Measurements from ENCODE around the gene PRAMEF33.
"Not testable (repeated sequence)": the region's sequence is repeated elsewhere in the genome, so short reads cannot be mapped to it uniquely, and the experiment has no call there.

PRAMEF33 gene

GRCh38 chr1:13303239-13303638, at the start of gene PRAMEF33:
PRAMEF33 (plus strand) TSS chr1:13303539; CDS start chr1:13305955, 2,416 bp downstream.
- DNase-seq (ENCODE audit: extremely low read depth in 1 of 2, low read depth in 1 of 2): not testable (repeated sequence)

- DNase-seq (ENCODE audit: extremely low read depth in 1 of 2, low read depth in 1 of 2): not testable (repeated sequence)
Observed at GRCh38 chr1:13253898-13254297, 49.4 kb upstream of the PRAMEF33 start, which contains the start of gene PRAMEF5. PRAMEF5 (plus strand) TSS chr1:13254198; CDS start chr1:13259269, 5,071 bp downstream.

GRCh38 chr1:13265124-13265523, 38.2 kb upstream of the PRAMEF33 start:
- not testable (repeated sequence) for DNase-seq (ENCODE audit: extremely low read depth in 1 of 2, low read depth in 1 of 2)

- not testable (repeated sequence) for DNase-seq (ENCODE audit: extremely low read depth in 1 of 2, low read depth in 1 of 2)
Observed at GRCh38 chr1:13277016-13277415, 26.3 kb upstream of the PRAMEF33 start.

GRCh38 chr1:13279617-13280016, 23.7 kb upstream of the PRAMEF33 start:
- not testable (repeated sequence) for DNase-seq (ENCODE audit: extremely low read depth in 1 of 2, low read depth in 1 of 2)

GRCh38 chr1:13285037-13285436, 18.3 kb upstream of the PRAMEF33 start, which contains the start of gene PRAMEF8:
PRAMEF8 (minus strand) TSS chr1:13285137; CDS start chr1:13284091, 1,046 bp downstream.
- not testable (repeated sequence) for DNase-seq (ENCODE audit: extremely low read depth in 1 of 2, low read depth in 1 of 2)

- not testable (repeated sequence) for DNase-seq (ENCODE audit: extremely low read depth in 1 of 2, low read depth in 1 of 2)
Observed at GRCh38 chr1:13289030-13289429, 14.3 kb upstream of the PRAMEF33 start.

GRCh38 chr1:13297216-13297931, 6.0 kb upstream of the PRAMEF33 start:
- not testable (repeated sequence) for DNase-seq (ENCODE audit: extremely low read depth in 1 of 2, low read depth in 1 of 2)

GRCh38 chr1:13298699-13299098, 4.6 kb upstream of the PRAMEF33 start:
- DNase-seq (ENCODE audit: extremely low read depth in 1 of 2, low read depth in 1 of 2): not testable (repeated sequence)

- DNase-seq (ENCODE audit: extremely low read depth in 1 of 2, low read depth in 1 of 2): not testable (repeated sequence)
Observed at GRCh38 chr1:13302197-13302596, 1.1 kb upstream of the PRAMEF33 start.

- not testable (repeated sequence) for DNase-seq (ENCODE audit: extremely low read depth in 1 of 2, low read depth in 1 of 2)
Observed at GRCh38 chr1:13315281-13315680, 11.9 kb downstream of the PRAMEF33 start, which contains the start of gene PRAMEF15. PRAMEF15 (plus strand) TSS chr1:13315581; CDS start chr1:13318408, 2,827 bp downstream.

- not testable (repeated sequence) for DNase-seq (ENCODE audit: extremely low read depth in 1 of 2, low read depth in 1 of 2)
Observed at GRCh38 chr1:13342496-13342895, 39.2 kb downstream of the PRAMEF33 start.

GRCh38 chr1:13347034-13347433, 43.7 kb downstream of the PRAMEF33 start, which contains the start of gene PRAMEF14:
PRAMEF14 (minus strand) TSS chr1:13347134; CDS start chr1:13345314, 1,820 bp downstream.
- DNase-seq (ENCODE audit: extremely low read depth in 1 of 2, low read depth in 1 of 2): not testable (repeated sequence)

GRCh38 chr1:13353476-13353875, 50.1 kb downstream of the PRAMEF33 start:
- DNase-seq (ENCODE audit: extremely low read depth in 1 of 2, low read depth in 1 of 2): not testable (repeated sequence)

- not testable (repeated sequence) for DNase-seq (ENCODE audit: extremely low read depth in 1 of 2, low read depth in 1 of 2)
Observed at GRCh38 chr1:13354475-13354874, 51.1 kb downstream of the PRAMEF33 start.

- DNase-seq (ENCODE audit: extremely low read depth in 1 of 2, low read depth in 1 of 2): not testable (repeated sequence)
Observed at GRCh38 chr1:13356774-13357173, 53.4 kb downstream of the PRAMEF33 start.

All from activated CD8-positive, alpha-beta memory T cell treated with anti-CD3 and anti-CD28 coated beads for 1 hour (primary cell).